Measurements from ENCODE around the gene ZFAND4. TPM values are rescaled to one million over a fixed set of nuclear protein-coding genes. Genes with fewer than 3 reads are reported as not detected.

Gene ZFAND4
- total and polyA plus RNA-seq, 10 of the 15 experiments (the other 5 are each of a cell fraction or from before 2014, with no cell fraction given), result 4.7 to 20.8 (median 12.8) TPM

GRCh38 chr10:45672181-45673073, at the start of gene ZFAND4 (continued):
- TF ChIP-seq WRNIP1 (IDR thresholded peaks at IDR 0.05; ENCODE audit: borderline replicate concordance, low read depth, low read length), result no peak
- no peak for TF ChIP-seq BMI1 (IDR thresholded peaks at IDR 0.05; ENCODE audit: borderline replicate concordance)
- no peak for TF ChIP-seq PML (IDR thresholded peaks at IDR 0.05; ENCODE audit: low read length)
- no peak for TF ChIP-seq CBX5 (IDR thresholded peaks at IDR 0.05; ENCODE audit: low read depth)
- TF ChIP-seq POLR2A (IDR thresholded peaks at IDR 0.05; ENCODE audit: low read depth, low read length), result peak; percentile 86
- TF ChIP-seq CBX3 (IDR thresholded peaks at IDR 0.05; ENCODE audit: borderline replicate concordance, low read depth), result no peak
- TF ChIP-seq KLF5 (IDR thresholded peaks at IDR 0.05; ENCODE audit: partially characterized antibody), result peak; percentile 81
- TF ChIP-seq ZNF274 (IDR thresholded peaks at IDR 0.05; ENCODE audit: insufficient read depth, insufficient read length), result no peak
- peak; percentile 99 for TF ChIP-seq NFYB (IDR thresholded peaks at IDR 0.05; ENCODE audit: insufficient read depth, low read depth, low read length)
- TF ChIP-seq NFXL1 (IDR thresholded peaks at IDR 0.05; ENCODE audit: borderline replicate concordance), result no peak
- peak; percentile 87 for TF ChIP-seq IRF3 (IDR thresholded peaks at IDR 0.05)
- TF ChIP-seq NR2C2 (IDR thresholded peaks at IDR 0.05; ENCODE audit: borderline replicate concordance, control insufficient read depth, insufficient read length, low read depth), result no peak
- no peak for TF ChIP-seq CHD4 (IDR thresholded peaks at IDR 0.05)
- no peak for TF ChIP-seq HDGF (IDR thresholded peaks at IDR 0.05)
- no peak for TF ChIP-seq HDAC2 (IDR thresholded peaks at IDR 0.05)
- TF ChIP-seq RELB (IDR thresholded peaks at IDR 0.05; ENCODE audit: low read depth), result no peak
- 0 out of 2 replicates have a peak, but pooled peaks have one; percentile 15 for TF ChIP-seq TAF1 (IDR thresholded peaks at IDR 0.05; ENCODE audit: borderline replicate concordance, low read depth, low read length)
- TF ChIP-seq SREBF1 (IDR thresholded peaks at IDR 0.05; ENCODE audit: low read length), result no peak
- TF ChIP-seq HDAC6 (IDR thresholded peaks at IDR 0.05; ENCODE audit: unreplicated experiment), result no peak
- no peak for TF ChIP-seq ATF2 (IDR thresholded peaks at IDR 0.05; ENCODE audit: low read length)
- peak; percentile 56; the same call in 1 of the 2 replicates for TF ChIP-seq PAX5 (IDR thresholded peaks at IDR 0.05; ENCODE audit: borderline replicate concordance, low read depth, low read length)
- TF ChIP-seq SPI1 (IDR thresholded peaks at IDR 0.05; ENCODE audit: borderline replicate concordance, insufficient read depth, low read depth, low read length), result no peak
- TF ChIP-seq BACH1 (IDR thresholded peaks at IDR 0.05; ENCODE audit: borderline replicate concordance), result peak; percentile 64; the same call in 1 of the 2 replicates
- TF ChIP-seq IRF4 (IDR thresholded peaks at IDR 0.05; ENCODE audit: low read depth, low read length), result no peak
- no peak for TF ChIP-seq ZNF207 (IDR thresholded peaks at IDR 0.05; ENCODE audit: borderline replicate concordance)
- no peak for TF ChIP-seq HSF1 (IDR thresholded peaks at IDR 0.05; ENCODE audit: low read depth, low read length)
- TF ChIP-seq FOXK2 (IDR thresholded peaks at IDR 0.05), result peak; percentile 14; the same call in 1 of the 2 replicates
